ENCODE data around the gene FGF18. TPM values are rescaled to one million over a fixed set of nuclear protein-coding genes. Genes with fewer than 3 reads are reported as not detected.

FGF18 gene
- total and polyA plus RNA-seq, 2 of the 4 experiments (the other 2 are of a cell fraction) = 0.15 TPM; not detected in 1

GRCh38 chr5:171462928-171463861 lies 43.7 kb downstream of the FGF18 start (continued):
- no peak for TF ChIP-seq RCOR1 (IDR thresholded peaks at IDR 0.05; ENCODE audit: insufficient replicate concordance, low read length)

DNA sequence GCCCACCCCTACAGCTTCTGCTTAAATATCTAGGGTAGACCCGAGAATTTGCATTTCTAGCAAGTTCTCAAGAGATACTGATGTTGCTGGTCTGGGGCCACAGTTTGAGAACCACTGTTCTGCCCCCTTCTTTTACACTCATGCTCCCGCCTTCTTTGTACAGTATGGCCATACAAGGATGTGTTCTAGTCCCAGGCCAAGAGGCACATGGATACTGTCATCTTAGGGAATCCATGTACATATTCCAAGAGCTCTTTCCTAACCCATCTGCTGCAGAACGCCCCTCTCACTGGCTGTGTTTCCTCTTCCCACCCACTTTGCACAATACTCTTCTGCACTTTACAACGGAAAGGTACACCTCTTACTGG lies 44.4 kb downstream of the FGF18 start:
- no peak overlapping the region for H3K27ac ChIP-seq (ENCODE audit: insufficient read depth, low read length)
- no peak overlapping the region for H2BK120ac ChIP-seq (ENCODE audit: low read depth, low read length)
- no peak overlapping the region for H2BK20ac ChIP-seq (ENCODE audit: low read depth, low read length)
- H2AK5ac ChIP-seq (ENCODE audit: low read depth, low read length) = no peak overlapping the region
- H3K4me2 ChIP-seq (ENCODE audit: low read depth, low read length) = no peak overlapping the region
- POLR2A ChIA-PET (ENCODE audit: unreplicated experiment) = no interaction called here
- no TSS peak for BruUV-seq (replicated peaks)
- H3K4ac ChIP-seq (ENCODE audit: low read depth, low read length) = no peak overlapping the region
- H3K36me3 ChIP-seq (ENCODE audit: control insufficient read depth, insufficient read depth, low read length) = no peaks in the 10 kb centered on the region
- H4K8ac ChIP-seq (ENCODE audit: low read depth in 2 of 2, low read length in 2 of 2) = no peak overlapping the region
- no peaks in the 10 kb centered on the region for H3K79me1 ChIP-seq (ENCODE audit: low read depth in 1 of 2, low read length in 2 of 2)
- no peaks in the 10 kb centered on the region for H3K4me1 ChIP-seq (ENCODE audit: control insufficient read depth, insufficient read depth, low read length)
- H3K9me1 ChIP-seq (ENCODE audit: insufficient read depth, low read length) = no peaks in the 10 kb centered on the region
- CTCF ChIA-PET = no interaction called here
- H3K27me3 ChIP-seq (ENCODE audit: control insufficient read depth, insufficient read depth, low read length) = peaks cover 18% of the 10 kb centered on the region; the same call in 1 of the 2 replicates
- H4K5ac ChIP-seq (ENCODE audit: low read depth, low read length) = no peak overlapping the region
- H3K9me3 ChIP-seq (ENCODE audit: control insufficient read depth, insufficient read depth, low read length) = no peaks in the 10 kb centered on the region
- dilution Hi-C loops (cut with HindIII; ENCODE audit: low sequenced_read_pairs, unreplicated experiment) = no loop called here
- no peaks in the 10 kb centered on the region for H4K20me1 ChIP-seq (ENCODE audit: insufficient read depth, low read length)
- no peak overlapping the region for H3K23ac ChIP-seq (ENCODE audit: low read depth, low read length)
- no peak overlapping the region for H3K9ac ChIP-seq (ENCODE audit: low read depth, low read length)
- no peak overlapping the region for H3K56ac ChIP-seq (ENCODE audit: extremely low read depth, insufficient read depth, low read length)
- no peak overlapping the region for H2AFZ ChIP-seq (replicated peaks; ENCODE audit: low read length, poor library complexity)
- intact Hi-C loops (cut with micrococcal nuclease) = no loop called here
- no CpG with 5 or more reads among the region's 4 CpGs for WGBS, 2 experiments (ENCODE audit: extremely low coverage in 2 of 2, insufficient read length in 1 of 2)
- no peak overlapping the region for H3K14ac ChIP-seq (replicated peaks; ENCODE audit: low read depth, low read length)
- no peak for ATAC-seq (ENCODE audit: low read depth)
- no peak overlapping the region for H3K18ac ChIP-seq (ENCODE audit: low read depth, low read length)
- no peak overlapping the region for H3K4me3 ChIP-seq (ENCODE audit: insufficient read depth, low read depth, low read length)
- no peak overlapping the region for H2BK5ac ChIP-seq (ENCODE audit: low read depth, low read length, poor library complexity, severe bottlenecking)
- no peak overlapping the region for H4K91ac ChIP-seq (ENCODE audit: insufficient read depth, low read depth, low read length)
- in situ Hi-C loops (cut with MboI; ENCODE audit: low sequenced_read_pairs) = no loop called here
- H2BK15ac ChIP-seq (ENCODE audit: low read depth, low read length) = no peak overlapping the region
- H2AK9ac ChIP-seq (replicated peaks; ENCODE audit: low read depth, low read length, poor library complexity) = no peak overlapping the region
- DNase-seq = no peak
- no peak for TF ChIP-seq NFE2L2 (IDR thresholded peaks at IDR 0.05; ENCODE audit: low read depth, low read length)
- TF ChIP-seq BHLHE40 (IDR thresholded peaks at IDR 0.05; ENCODE audit: low read depth, low read length) = no peak
- no peak for TF ChIP-seq CHD1 (IDR thresholded peaks at IDR 0.05; ENCODE audit: low read depth, low read length)
- TF ChIP-seq MXI1 (IDR thresholded peaks at IDR 0.05; ENCODE audit: borderline replicate concordance, low read depth, low read length) = no peak
- TF ChIP-seq FOS (IDR thresholded peaks at IDR 0.05; ENCODE audit: low read depth, low read length) = no peak
- TF ChIP-seq, protein P1, sequence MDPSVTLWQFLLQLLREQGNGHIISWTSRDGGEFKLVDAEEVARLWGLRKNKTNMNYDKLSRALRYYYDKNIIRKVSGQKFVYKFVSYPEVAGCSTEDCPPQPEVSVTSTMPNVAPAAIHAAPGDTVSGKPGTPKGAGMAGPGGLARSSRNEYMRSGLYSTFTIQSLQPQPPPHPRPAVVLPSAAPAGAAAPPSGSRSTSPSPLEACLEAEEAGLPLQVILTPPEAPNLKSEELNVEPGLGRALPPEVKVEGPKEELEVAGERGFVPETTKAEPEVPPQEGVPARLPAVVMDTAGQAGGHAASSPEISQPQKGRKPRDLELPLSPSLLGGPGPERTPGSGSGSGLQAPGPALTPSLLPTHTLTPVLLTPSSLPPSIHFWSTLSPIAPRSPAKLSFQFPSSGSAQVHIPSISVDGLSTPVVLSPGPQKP (IDR thresholded peaks at IDR 0.05; ENCODE audit: borderline replicate concordance, low read depth, low read length) = no peak
- TF ChIP-seq RAD21 (IDR thresholded peaks at IDR 0.05; ENCODE audit: low read length) = no peak
- no peak for TF ChIP-seq CTCF (conservative IDR thresholded peaks at IDR 0.05; ENCODE audit: low read depth, low read length)
- TF ChIP-seq SMC3 (IDR thresholded peaks at IDR 0.05; ENCODE audit: low read depth, low read length) = no peak
- no peak for TF ChIP-seq RFX5 (IDR thresholded peaks at IDR 0.05; ENCODE audit: low read depth, low read length)
- TF ChIP-seq, protein P2, sequence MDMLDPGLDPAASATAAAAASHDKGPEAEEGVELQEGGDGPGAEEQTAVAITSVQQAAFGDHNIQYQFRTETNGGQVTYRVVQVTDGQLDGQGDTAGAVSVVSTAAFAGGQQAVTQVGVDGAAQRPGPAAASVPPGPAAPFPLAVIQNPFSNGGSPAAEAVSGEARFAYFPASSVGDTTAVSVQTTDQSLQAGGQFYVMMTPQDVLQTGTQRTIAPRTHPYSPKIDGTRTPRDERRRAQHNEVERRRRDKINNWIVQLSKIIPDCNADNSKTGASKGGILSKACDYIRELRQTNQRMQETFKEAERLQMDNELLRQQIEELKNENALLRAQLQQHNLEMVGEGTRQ (IDR thresholded peaks at IDR 0.05; ENCODE audit: low read depth, low read length) = no peak
- TF ChIP-seq POLR2A (IDR thresholded peaks at IDR 0.05; ENCODE audit: low read depth, low read length) = no peak
